Measurements from ENCODE around the gene NQO2. TPM values are rescaled to one million over a fixed set of nuclear protein-coding genes. Genes with fewer than 3 reads are reported as not detected.
A peak's percentile ranks its signal among the peaks of the same experiment; 100 is the strongest.
"Not testable (repeated sequence)": the region's sequence is repeated elsewhere in the genome, so short reads cannot be mapped to it uniquely, and the experiment has no call there.

NQO2 gene
- total RNA-seq, 2 experiments from 2014 or later = 23.8 to 24.7 TPM

DNA sequence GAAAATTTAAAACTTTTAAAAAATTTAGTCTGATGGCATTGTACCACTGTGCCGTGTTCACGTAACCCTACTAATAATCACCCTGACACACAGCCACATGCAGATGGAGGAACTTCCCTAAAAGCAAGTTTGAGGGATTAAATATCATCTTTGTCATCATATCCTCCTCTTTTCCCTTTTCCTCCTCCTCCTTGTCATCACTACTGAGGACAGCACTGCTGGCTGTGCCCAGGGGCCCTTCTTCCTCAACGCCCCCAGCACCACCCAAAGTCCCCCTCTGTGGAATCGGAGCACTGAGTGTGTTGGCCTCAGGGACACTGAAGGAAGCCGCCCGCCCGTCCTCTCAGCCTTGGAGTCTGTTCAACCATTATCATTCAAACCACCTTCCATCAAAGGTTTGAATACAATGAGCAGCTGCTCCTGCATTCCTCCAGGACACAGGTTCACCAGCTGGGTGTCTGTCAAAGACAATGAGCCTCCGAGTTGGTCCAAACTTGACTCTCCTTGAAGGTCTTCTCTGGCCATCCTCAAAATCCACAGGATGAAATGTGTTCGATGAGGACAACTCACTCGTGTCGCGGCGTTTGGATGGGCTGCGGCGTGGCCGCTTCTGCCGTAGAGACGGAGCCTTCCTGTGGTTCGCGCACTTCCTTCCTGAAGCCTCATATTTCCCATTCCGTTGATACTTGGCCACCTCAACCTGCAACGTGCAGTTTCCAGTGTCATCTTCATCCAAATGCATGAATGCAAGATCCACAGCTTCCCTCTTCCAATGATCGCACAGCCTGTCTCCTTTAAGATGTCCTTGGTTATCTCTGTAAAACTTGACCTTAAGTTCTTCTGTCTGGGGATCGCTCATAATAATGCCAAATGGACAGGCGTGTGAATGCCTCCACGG lies 23.3 kb downstream of the NQO2 start:
- DNase-seq (peak; percentile 46), ATAC-seq (peak; percentile 9)
- TF ChIP-seq, protein P1, sequence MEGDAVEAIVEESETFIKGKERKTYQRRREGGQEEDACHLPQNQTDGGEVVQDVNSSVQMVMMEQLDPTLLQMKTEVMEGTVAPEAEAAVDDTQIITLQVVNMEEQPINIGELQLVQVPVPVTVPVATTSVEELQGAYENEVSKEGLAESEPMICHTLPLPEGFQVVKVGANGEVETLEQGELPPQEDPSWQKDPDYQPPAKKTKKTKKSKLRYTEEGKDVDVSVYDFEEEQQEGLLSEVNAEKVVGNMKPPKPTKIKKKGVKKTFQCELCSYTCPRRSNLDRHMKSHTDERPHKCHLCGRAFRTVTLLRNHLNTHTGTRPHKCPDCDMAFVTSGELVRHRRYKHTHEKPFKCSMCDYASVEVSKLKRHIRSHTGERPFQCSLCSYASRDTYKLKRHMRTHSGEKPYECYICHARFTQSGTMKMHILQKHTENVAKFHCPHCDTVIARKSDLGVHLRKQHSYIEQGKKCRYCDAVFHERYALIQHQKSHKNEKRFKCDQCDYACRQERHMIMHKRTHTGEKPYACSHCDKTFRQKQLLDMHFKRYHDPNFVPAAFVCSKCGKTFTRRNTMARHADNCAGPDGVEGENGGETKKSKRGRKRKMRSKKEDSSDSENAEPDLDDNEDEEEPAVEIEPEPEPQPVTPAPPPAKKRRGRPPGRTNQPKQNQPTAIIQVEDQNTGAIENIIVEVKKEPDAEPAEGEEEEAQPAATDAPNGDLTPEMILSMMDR (IDR thresholded peaks at IDR 0.05) = no peak
- intact Hi-C loops (cut with micrococcal nuclease) = no loop called here
- Mint-ChIP-seq H3K36me3 (ENCODE audit: low read depth) (peaks cover 41% of the 10 kb centered on the region), H3K4me3 (peak overlapping the region; percentile 78), H3K27me3 (no peaks in the 10 kb centered on the region), H3K4me1 (ENCODE audit: low read depth) (peaks cover 47% of the 10 kb centered on the region), H3K27ac (peak overlapping the region; percentile 91), H3K9me3 (no peaks in the 10 kb centered on the region)
- CTCF ChIA-PET = interaction anchor here (0.9 to 1.3 kb wide), 4 partner anchors 21 to 273 kb away, joined by 3 to 4 read pairs (median 3); no protein-coding TSS in a partner anchor
- POLR2A ChIA-PET = interaction anchor here (0.7 to 1.5 kb wide), 5 partner anchors 15 to 256 kb away, joined by 3 to 4 read pairs (median 3); partner anchors contain the start of gene SERPINB1

- Mint-ChIP-seq H3K4me1 (ENCODE audit: low read depth) (peaks cover 52% of the 10 kb centered on the region), H3K36me3 (ENCODE audit: low read depth) (peaks cover 37% of the 10 kb centered on the region), H3K9me3 (no peaks in the 10 kb centered on the region), H3K27me3 (no peaks in the 10 kb centered on the region), H3K27ac (peak overlapping the region; percentile 91), H3K4me3 (peak overlapping the region; percentile 78)
- POLR2A ChIA-PET = interaction anchor here (0.8 to 1.5 kb wide), 5 partner anchors 9 to 257 kb away, joined by 3 to 4 read pairs (median 3); partner anchors contain the start of gene SERPINB1
- DNase-seq (peak; percentile 94), ATAC-seq (peak; percentile 93)
- TF ChIP-seq, protein P1 (IDR thresholded peaks at IDR 0.05) = no peak
- CTCF ChIA-PET = interaction anchor here (0.9 to 1.3 kb wide), 4 partner anchors 22 to 274 kb away, joined by 3 to 4 read pairs (median 3); no protein-coding TSS in a partner anchor
- intact Hi-C loops (cut with micrococcal nuclease) = no loop called here
These were observed 24.2 kb downstream of the NQO2 start for GRCh38 chr6:3023663-3024483.

GRCh38 chr6:3026791-3027626 lies 27.3 kb downstream of the NQO2 start:
- TF ChIP-seq, protein P1 (IDR thresholded peaks at IDR 0.05) = no peak
- peak; percentile 11 for ATAC-seq
- peak overlapping the region; percentile 80 for H3K27ac Mint-ChIP-seq
- peak; percentile 51 for DNase-seq
- peaks cover 3% of the 10 kb centered on the region for H3K27me3 Mint-ChIP-seq
- peaks cover 18% of the 10 kb centered on the region for H3K36me3 Mint-ChIP-seq (ENCODE audit: low read depth)
- H3K9me3 Mint-ChIP-seq = no peaks in the 10 kb centered on the region
- ChIA-PET CTCF (interaction anchor here (0.8 to 1.8 kb wide), 5 partner anchors 12 to 277 kb away, joined by 3 to 10 read pairs (median 5); partner anchors contain the start of genes MYLK4 and NQO2), POLR2A (interaction anchor here (0.9 to 2.1 kb wide), 5 partner anchors 8 to 42 kb away, joined by 3 to 9 read pairs (median 6); partner anchors contain the start of gene RIPK1)
- H3K4me1 Mint-ChIP-seq (ENCODE audit: low read depth) = peaks cover 44% of the 10 kb centered on the region
- intact Hi-C loops (cut with micrococcal nuclease) = no loop called here
- H3K4me3 Mint-ChIP-seq = peak overlapping the region; percentile 47

DNA sequence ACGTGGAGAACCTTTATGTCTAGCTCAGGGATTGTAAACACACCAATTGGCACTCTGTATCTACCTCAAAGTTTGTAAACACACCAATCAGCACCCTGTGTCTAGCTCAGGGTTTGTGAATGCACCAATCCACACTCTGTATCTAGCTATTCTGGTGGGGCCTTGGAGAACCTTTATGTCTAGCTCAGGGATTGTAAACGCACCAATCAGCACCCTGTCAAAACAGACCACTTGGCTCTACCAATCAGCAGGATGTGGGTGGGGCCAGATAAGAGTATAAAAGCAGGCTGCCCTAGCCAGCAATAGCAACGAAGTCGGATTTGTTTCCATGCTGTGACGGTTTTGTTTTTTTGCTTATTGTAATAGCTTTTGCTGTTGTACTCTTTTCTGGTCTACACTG lies 28.5 kb downstream of the NQO2 start:
- H3K4me3 Mint-ChIP-seq; POLR2A ChIA-PET; DNase-seq; H3K36me3 Mint-ChIP-seq (ENCODE audit: low read depth); ATAC-seq; intact Hi-C loops (cut with micrococcal nuclease); H3K9me3 Mint-ChIP-seq; H3K27ac Mint-ChIP-seq; H3K27me3 Mint-ChIP-seq: not testable (repeated sequence)
- CTCF ChIA-PET = interaction anchor here (2.2 kb wide), 1 partner anchor 25 kb away, joined by 7 read pairs; no protein-coding TSS in a partner anchor
- peaks cover 40% of the 10 kb centered on the region for H3K4me1 Mint-ChIP-seq (ENCODE audit: low read depth)
